ENCODE data around the gene CEP112. TPM values are rescaled to one million over a fixed set of nuclear protein-coding genes. Genes with fewer than 3 reads are reported as not detected.

The CEP112 gene
- total and polyA plus RNA-seq, 2 of the 13 experiments (the other 11 are each of a cell fraction or from before 2014, with no cell fraction given) = 1.2 to 3.4 TPM

GRCh38 chr17:66229783-66230538 lies 38.0 kb upstream of the CEP112 start (continued):
- TF ChIP-seq ISX (CRISPR knock-in tag; conservative IDR thresholded peaks at IDR 0.05) (no peak), ZNF704 (CRISPR knock-in tag; IDR thresholded peaks at IDR 0.05; ENCODE audit: borderline replicate concordance) (no peak), NFKBIZ (CRISPR knock-in tag; IDR thresholded peaks at IDR 0.05) (no peak), NFIB (CRISPR knock-in tag; IDR thresholded peaks at IDR 0.05; ENCODE audit: borderline replicate concordance) (no peak), BCL6 (CRISPR knock-in tag; IDR thresholded peaks at IDR 0.05) (no peak), ZFX (CRISPR knock-in tag; IDR thresholded peaks at IDR 0.05; ENCODE audit: low read depth) (peak; percentile 10; the same call in 1 of the 2 replicates), SOX6 (IDR thresholded peaks at IDR 0.05) (no peak), SOX6 (CRISPR knock-in tag; IDR thresholded peaks at IDR 0.05) (no peak; the same call in 1 of the 2 replicates), FOSL2 (CRISPR knock-in tag; IDR thresholded peaks at IDR 0.05) (no peak), ZNF577 (CRISPR knock-in tag; IDR thresholded peaks at IDR 0.05; ENCODE audit: borderline replicate concordance, low read depth) (no peak), ZNF569 (CRISPR knock-in tag; IDR thresholded peaks at IDR 0.05; ENCODE audit: borderline replicate concordance) (0 out of 2 replicates have a peak, but pooled peaks have one; percentile 20), BCL3 (CRISPR knock-in tag; IDR thresholded peaks at IDR 0.05) (no peak), YY1 (IDR thresholded peaks at IDR 0.05; ENCODE audit: insufficient read depth, insufficient replicate concordance, low read depth, low read length) (no peak), EED (CRISPR knock-in tag; IDR thresholded peaks at IDR 0.05) (no peak), ZNF317 (CRISPR knock-in tag; IDR thresholded peaks at IDR 0.05) (no peak), DMAP1 (CRISPR knock-in tag; IDR thresholded peaks at IDR 0.05) (no peak), ZNF362 (CRISPR knock-in tag; IDR thresholded peaks at IDR 0.05; ENCODE audit: borderline replicate concordance) (0 out of 2 replicates have a peak, but pooled peaks have one; percentile 16), ZNF343 (CRISPR knock-in tag; IDR thresholded peaks at IDR 0.05) (no peak)

Data from HepG2 (cell line).